Measurements from ENCODE around the gene SEPTIN5. TPM values are rescaled to one million over a fixed set of nuclear protein-coding genes. Genes with fewer than 3 reads are reported as not detected.

SEPTIN5 gene
- total and polyA plus RNA-seq, 9 of the 15 experiments (the other 6 are each of a cell fraction or from before 2014, with no cell fraction given), result 0.03 to 195 (median 119) TPM

DNA sequence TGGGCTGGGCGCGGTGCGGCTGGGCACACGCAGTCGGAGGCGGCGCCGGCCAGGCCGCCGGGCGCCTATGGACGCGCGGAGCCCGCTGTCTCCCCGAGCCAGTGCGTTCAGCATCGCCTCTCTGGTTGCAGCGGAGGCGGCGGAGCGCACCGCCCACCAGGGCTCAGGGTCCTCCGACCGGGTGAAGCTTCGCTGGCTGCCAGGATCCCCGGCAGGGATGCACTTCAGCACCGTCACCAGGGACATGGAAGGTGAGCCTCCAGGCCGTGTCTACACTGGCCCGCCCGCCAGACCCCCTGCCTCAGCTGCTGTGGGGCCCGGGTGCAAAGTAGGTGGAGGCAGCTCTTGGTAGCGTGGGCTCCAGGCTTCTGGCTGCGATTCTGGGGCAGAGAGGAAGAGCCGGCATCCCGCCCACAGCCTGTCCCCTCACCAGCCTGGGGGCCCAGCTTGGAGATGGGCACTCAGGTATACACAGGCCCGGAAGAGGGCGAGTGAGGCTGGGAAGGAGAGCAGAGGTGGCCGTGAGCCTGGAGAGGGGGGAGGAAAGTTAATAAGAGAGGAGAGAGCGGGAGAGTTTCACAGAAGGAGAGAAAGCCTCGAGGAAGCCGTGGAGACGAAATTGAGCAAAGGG, 45.2 kb downstream of the SEPTIN5 start (continued):
- TF ChIP-seq, protein P1, sequence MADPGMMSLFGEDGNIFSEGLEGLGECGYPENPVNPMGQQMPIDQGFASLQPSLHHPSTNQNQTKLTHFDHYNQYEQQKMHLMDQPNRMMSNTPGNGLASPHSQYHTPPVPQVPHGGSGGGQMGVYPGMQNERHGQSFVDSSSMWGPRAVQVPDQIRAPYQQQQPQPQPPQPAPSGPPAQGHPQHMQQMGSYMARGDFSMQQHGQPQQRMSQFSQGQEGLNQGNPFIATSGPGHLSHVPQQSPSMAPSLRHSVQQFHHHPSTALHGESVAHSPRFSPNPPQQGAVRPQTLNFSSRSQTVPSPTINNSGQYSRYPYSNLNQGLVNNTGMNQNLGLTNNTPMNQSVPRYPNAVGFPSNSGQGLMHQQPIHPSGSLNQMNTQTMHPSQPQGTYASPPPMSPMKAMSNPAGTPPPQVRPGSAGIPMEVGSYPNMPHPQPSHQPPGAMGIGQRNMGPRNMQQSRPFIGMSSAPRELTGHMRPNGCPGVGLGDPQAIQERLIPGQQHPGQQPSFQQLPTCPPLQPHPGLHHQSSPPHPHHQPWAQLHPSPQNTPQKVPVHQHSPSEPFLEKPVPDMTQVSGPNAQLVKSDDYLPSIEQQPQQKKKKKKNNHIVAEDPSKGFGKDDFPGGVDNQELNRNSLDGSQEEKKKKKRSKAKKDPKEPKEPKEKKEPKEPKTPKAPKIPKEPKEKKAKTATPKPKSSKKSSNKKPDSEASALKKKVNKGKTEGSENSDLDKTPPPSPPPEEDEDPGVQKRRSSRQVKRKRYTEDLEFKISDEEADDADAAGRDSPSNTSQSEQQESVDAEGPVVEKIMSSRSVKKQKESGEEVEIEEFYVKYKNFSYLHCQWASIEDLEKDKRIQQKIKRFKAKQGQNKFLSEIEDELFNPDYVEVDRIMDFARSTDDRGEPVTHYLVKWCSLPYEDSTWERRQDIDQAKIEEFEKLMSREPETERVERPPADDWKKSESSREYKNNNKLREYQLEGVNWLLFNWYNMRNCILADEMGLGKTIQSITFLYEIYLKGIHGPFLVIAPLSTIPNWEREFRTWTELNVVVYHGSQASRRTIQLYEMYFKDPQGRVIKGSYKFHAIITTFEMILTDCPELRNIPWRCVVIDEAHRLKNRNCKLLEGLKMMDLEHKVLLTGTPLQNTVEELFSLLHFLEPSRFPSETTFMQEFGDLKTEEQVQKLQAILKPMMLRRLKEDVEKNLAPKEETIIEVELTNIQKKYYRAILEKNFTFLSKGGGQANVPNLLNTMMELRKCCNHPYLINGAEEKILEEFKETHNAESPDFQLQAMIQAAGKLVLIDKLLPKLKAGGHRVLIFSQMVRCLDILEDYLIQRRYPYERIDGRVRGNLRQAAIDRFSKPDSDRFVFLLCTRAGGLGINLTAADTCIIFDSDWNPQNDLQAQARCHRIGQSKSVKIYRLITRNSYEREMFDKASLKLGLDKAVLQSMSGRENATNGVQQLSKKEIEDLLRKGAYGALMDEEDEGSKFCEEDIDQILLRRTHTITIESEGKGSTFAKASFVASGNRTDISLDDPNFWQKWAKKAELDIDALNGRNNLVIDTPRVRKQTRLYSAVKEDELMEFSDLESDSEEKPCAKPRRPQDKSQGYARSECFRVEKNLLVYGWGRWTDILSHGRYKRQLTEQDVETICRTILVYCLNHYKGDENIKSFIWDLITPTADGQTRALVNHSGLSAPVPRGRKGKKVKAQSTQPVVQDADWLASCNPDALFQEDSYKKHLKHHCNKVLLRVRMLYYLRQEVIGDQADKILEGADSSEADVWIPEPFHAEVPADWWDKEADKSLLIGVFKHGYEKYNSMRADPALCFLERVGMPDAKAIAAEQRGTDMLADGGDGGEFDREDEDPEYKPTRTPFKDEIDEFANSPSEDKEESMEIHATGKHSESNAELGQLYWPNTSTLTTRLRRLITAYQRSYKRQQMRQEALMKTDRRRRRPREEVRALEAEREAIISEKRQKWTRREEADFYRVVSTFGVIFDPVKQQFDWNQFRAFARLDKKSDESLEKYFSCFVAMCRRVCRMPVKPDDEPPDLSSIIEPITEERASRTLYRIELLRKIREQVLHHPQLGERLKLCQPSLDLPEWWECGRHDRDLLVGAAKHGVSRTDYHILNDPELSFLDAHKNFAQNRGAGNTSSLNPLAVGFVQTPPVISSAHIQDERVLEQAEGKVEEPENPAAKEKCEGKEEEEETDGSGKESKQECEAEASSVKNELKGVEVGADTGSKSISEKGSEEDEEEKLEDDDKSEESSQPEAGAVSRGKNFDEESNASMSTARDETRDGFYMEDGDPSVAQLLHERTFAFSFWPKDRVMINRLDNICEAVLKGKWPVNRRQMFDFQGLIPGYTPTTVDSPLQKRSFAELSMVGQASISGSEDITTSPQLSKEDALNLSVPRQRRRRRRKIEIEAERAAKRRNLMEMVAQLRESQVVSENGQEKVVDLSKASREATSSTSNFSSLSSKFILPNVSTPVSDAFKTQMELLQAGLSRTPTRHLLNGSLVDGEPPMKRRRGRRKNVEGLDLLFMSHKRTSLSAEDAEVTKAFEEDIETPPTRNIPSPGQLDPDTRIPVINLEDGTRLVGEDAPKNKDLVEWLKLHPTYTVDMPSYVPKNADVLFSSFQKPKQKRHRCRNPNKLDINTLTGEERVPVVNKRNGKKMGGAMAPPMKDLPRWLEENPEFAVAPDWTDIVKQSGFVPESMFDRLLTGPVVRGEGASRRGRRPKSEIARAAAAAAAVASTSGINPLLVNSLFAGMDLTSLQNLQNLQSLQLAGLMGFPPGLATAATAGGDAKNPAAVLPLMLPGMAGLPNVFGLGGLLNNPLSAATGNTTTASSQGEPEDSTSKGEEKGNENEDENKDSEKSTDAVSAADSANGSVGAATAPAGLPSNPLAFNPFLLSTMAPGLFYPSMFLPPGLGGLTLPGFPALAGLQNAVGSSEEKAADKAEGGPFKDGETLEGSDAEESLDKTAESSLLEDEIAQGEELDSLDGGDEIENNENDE (IDR thresholded peaks at IDR 0.05; ENCODE audit: low read depth, low read length), result no peak
- TF ChIP-seq, protein P2, sequence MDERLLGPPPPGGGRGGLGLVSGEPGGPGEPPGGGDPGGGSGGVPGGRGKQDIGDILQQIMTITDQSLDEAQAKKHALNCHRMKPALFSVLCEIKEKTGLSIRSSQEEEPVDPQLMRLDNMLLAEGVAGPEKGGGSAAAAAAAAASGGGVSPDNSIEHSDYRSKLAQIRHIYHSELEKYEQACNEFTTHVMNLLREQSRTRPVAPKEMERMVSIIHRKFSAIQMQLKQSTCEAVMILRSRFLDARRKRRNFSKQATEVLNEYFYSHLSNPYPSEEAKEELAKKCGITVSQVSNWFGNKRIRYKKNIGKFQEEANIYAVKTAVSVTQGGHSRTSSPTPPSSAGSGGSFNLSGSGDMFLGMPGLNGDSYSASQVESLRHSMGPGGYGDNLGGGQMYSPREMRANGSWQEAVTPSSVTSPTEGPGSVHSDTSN (CRISPR knock-in tag; IDR thresholded peaks at IDR 0.05; ENCODE audit: low read depth), result no peak
- TF ChIP-seq, protein P2 (tag; conservative IDR thresholded peaks at IDR 0.05; ENCODE audit: low read depth), result no peak
- TF ChIP-seq TFAM (CRISPR knock-in tag; conservative IDR thresholded peaks at IDR 0.05) (no peak), OTX1 (CRISPR knock-in tag; IDR thresholded peaks at IDR 0.05) (no peak), PHF8 (IDR thresholded peaks at IDR 0.05; ENCODE audit: borderline replicate concordance, low read length) (no peak), SREBF2 (CRISPR knock-in tag; IDR thresholded peaks at IDR 0.05) (no peak), SP2 (IDR thresholded peaks at IDR 0.05; ENCODE audit: extremely low read depth, low read depth, low read length, poor library complexity, severe bottlenecking) (no peak), MIER1 (IDR thresholded peaks at IDR 0.05; ENCODE audit: low read depth) (no peak), SAFB2 (IDR thresholded peaks at IDR 0.05; ENCODE audit: borderline replicate concordance, low read depth, low read length, severe bottlenecking) (no peak)
